ENCODE measurements around the gene SS18. TPM values are rescaled to one million over a fixed set of nuclear protein-coding genes. Genes with fewer than 3 reads are reported as not detected.
"Not testable (repeated sequence)": the region's sequence is repeated elsewhere in the genome, so short reads cannot be mapped to it uniquely, and the experiment has no call there.

The SS18 gene
- 90.5 and 147 TPM in 2 replicates for total RNA-seq (2014; rRNA removed; shearing (Covaris generic))

GRCh38 chr18:26090130-26091046 lies at the start of gene SS18:
SS18 (minus strand) TSS chr18:26090613; CDS start chr18:26090569, 44 bp downstream.
- Histone ChIP-seq H3K4me1 (replicated peaks) (peaks cover 18% of the 10 kb centered on the region), H3K27ac (peak within 1 kb of the TSS; percentile 94), H3K36me3 (peaks cover 36% of the 10 kb centered on the region), H3K27me3 (replicated peaks) (no peaks in the 10 kb centered on the region), H3K4me3 (peak within 1 kb of the TSS; percentile 89), H3K9me3 (replicated peaks) (no peaks in the 10 kb centered on the region)
- peak; percentile 95 to 96 for DNase-seq (ENCODE audit: low read depth in 1 of 2, low spot score in 2 of 2)

GRCh38 chr18:26135548-26135947 lies 45.1 kb upstream of the SS18 start:
- H3K27me3 ChIP-seq (replicated peaks) = no peaks in the 10 kb centered on the region

GRCh38 chr18:26134107-26134506 lies 43.7 kb upstream of the SS18 start:
- H3K4me1 ChIP-seq (replicated peaks) = no peaks in the 10 kb centered on the region
- no peak for DNase-seq (ENCODE audit: low read depth in 1 of 2, low spot score in 2 of 2)
- H3K4me3 ChIP-seq = no peak overlapping the region
- no peaks in the 10 kb centered on the region for H3K27me3 ChIP-seq (replicated peaks)
- H3K36me3 ChIP-seq = no peaks in the 10 kb centered on the region
- H3K27ac ChIP-seq = no peak overlapping the region
- no peaks in the 10 kb centered on the region for H3K9me3 ChIP-seq (replicated peaks)

More at GRCh38 chr18:26135548-26135947, 45.1 kb upstream of the SS18 start:
- Histone ChIP-seq H3K9me3 (replicated peaks) (no peaks in the 10 kb centered on the region), H3K27ac (no peak overlapping the region), H3K36me3 (no peaks in the 10 kb centered on the region), H3K4me1 (replicated peaks) (no peaks in the 10 kb centered on the region), H3K4me3 (no peak overlapping the region)
- DNase-seq (ENCODE audit: low read depth in 1 of 2, low spot score in 2 of 2) = no peak

GRCh38 chr18:26133652-26134051 lies 43.2 kb upstream of the SS18 start, which contains the start of gene PSMA8:
PSMA8 (plus strand) TSS chr18:26133869; CDS start chr18:26133966, 97 bp downstream.
- Histone ChIP-seq H3K36me3 (no peaks in the 10 kb centered on the region), H3K4me1 (replicated peaks) (no peaks in the 10 kb centered on the region), H3K27me3 (replicated peaks) (no peaks in the 10 kb centered on the region), H3K27ac (no peak within 1 kb of the TSS), H3K4me3 (no peak within 1 kb of the TSS), H3K9me3 (replicated peaks) (no peaks in the 10 kb centered on the region)
- DNase-seq (ENCODE audit: low read depth in 1 of 2, low spot score in 2 of 2) = no peak

- not testable (repeated sequence) for H3K4me3 ChIP-seq; H3K36me3 ChIP-seq; H3K4me1 ChIP-seq (replicated peaks); DNase-seq (ENCODE audit: low read depth in 1 of 2, low spot score in 2 of 2); H3K27ac ChIP-seq; H3K27me3 ChIP-seq (replicated peaks); H3K9me3 ChIP-seq (replicated peaks)
Observed at GRCh38 chr18:26128192-26128591, 37.8 kb upstream of the SS18 start.

- H3K9me3 ChIP-seq (replicated peaks) = no peaks in the 10 kb centered on the region
Observed at GRCh38 chr18:26127786-26128185, 37.4 kb upstream of the SS18 start.

GRCh38 chr18:26121994-26122393 lies 31.6 kb upstream of the SS18 start:
- H3K4me3 ChIP-seq; H3K27ac ChIP-seq; H3K27me3 ChIP-seq (replicated peaks); H3K4me1 ChIP-seq (replicated peaks); H3K9me3 ChIP-seq (replicated peaks); DNase-seq (ENCODE audit: low read depth in 1 of 2, low spot score in 2 of 2); H3K36me3 ChIP-seq: not testable (repeated sequence)

More at GRCh38 chr18:26127786-26128185, 37.4 kb upstream of the SS18 start:
- H3K36me3 ChIP-seq = no peaks in the 10 kb centered on the region
- H3K27ac ChIP-seq = no peak overlapping the region
- no peak for DNase-seq (ENCODE audit: low read depth in 1 of 2, low spot score in 2 of 2)
- H3K27me3 ChIP-seq (replicated peaks) = no peaks in the 10 kb centered on the region
- H3K4me3 ChIP-seq = no peak overlapping the region
- H3K4me1 ChIP-seq (replicated peaks) = no peaks in the 10 kb centered on the region

GRCh38 chr18:26121476-26121875 lies 31.1 kb upstream of the SS18 start:
- Histone ChIP-seq H3K9me3 (replicated peaks) (no peaks in the 10 kb centered on the region), H3K27me3 (replicated peaks) (no peaks in the 10 kb centered on the region), H3K36me3 (no peaks in the 10 kb centered on the region), H3K27ac (no peak overlapping the region), H3K4me3 (no peak overlapping the region), H3K4me1 (replicated peaks) (no peaks in the 10 kb centered on the region)
- DNase-seq (ENCODE audit: low read depth in 1 of 2, low spot score in 2 of 2) = no peak

- DNase-seq (ENCODE audit: low read depth in 1 of 2, low spot score in 2 of 2) = no peak
Observed at GRCh38 chr18:26119246-26119645, 28.8 kb upstream of the SS18 start.

GRCh38 chr18:26104035-26104434 lies 13.6 kb upstream of the SS18 start:
- no peak for DNase-seq (ENCODE audit: low read depth in 1 of 2, low spot score in 2 of 2)
- Histone ChIP-seq H3K9me3 (replicated peaks) (no peaks in the 10 kb centered on the region), H3K36me3 (no peaks in the 10 kb centered on the region), H3K4me3 (no peak overlapping the region), H3K27me3 (replicated peaks) (no peaks in the 10 kb centered on the region; the same call in 1 of the 2 replicates), H3K4me1 (replicated peaks) (no peaks in the 10 kb centered on the region), H3K27ac (no peak overlapping the region)

More at GRCh38 chr18:26119246-26119645, 28.8 kb upstream of the SS18 start:
- no peaks in the 10 kb centered on the region for H3K36me3 ChIP-seq
- H3K9me3 ChIP-seq (replicated peaks) = no peaks in the 10 kb centered on the region
- no peak overlapping the region for H3K27ac ChIP-seq
- H3K27me3 ChIP-seq (replicated peaks) = no peaks in the 10 kb centered on the region
- H3K4me3 ChIP-seq = no peak overlapping the region
- H3K4me1 ChIP-seq (replicated peaks) = no peaks in the 10 kb centered on the region

GRCh38 chr18:26103579-26103978 lies 13.2 kb upstream of the SS18 start:
- Histone ChIP-seq H3K27ac (no peak overlapping the region), H3K27me3 (replicated peaks) (no peaks in the 10 kb centered on the region; the same call in 1 of the 2 replicates), H3K36me3 (no peaks in the 10 kb centered on the region), H3K4me1 (replicated peaks) (no peaks in the 10 kb centered on the region), H3K9me3 (replicated peaks) (no peaks in the 10 kb centered on the region), H3K4me3 (no peak overlapping the region)
- no peak for DNase-seq (ENCODE audit: low read depth in 1 of 2, low spot score in 2 of 2)

- Histone ChIP-seq H3K4me1 (replicated peaks) (no peaks in the 10 kb centered on the region), H3K9me3 (replicated peaks) (no peaks in the 10 kb centered on the region; the same call in 1 of the 2 replicates)
Observed at GRCh38 chr18:26097563-26097962, 7.2 kb upstream of the SS18 start.

GRCh38 chr18:26096852-26097251 lies 6.4 kb upstream of the SS18 start:
- Histone ChIP-seq H3K9me3 (replicated peaks) (no peaks in the 10 kb centered on the region; the same call in 1 of the 2 replicates), H3K27me3 (replicated peaks) (no peaks in the 10 kb centered on the region), H3K4me3 (no peak overlapping the region), H3K27ac (no peak overlapping the region), H3K4me1 (replicated peaks) (no peaks in the 10 kb centered on the region), H3K36me3 (no peaks in the 10 kb centered on the region)
- no peak for DNase-seq (ENCODE audit: low read depth in 1 of 2, low spot score in 2 of 2)

More at GRCh38 chr18:26097563-26097962, 7.2 kb upstream of the SS18 start:
- Histone ChIP-seq H3K36me3 (no peaks in the 10 kb centered on the region), H3K4me3 (no peak overlapping the region), H3K27me3 (replicated peaks) (no peaks in the 10 kb centered on the region), H3K27ac (no peak overlapping the region)
- no peak for DNase-seq (ENCODE audit: low read depth in 1 of 2, low spot score in 2 of 2)

GRCh38 chr18:26091047-26091630 lies 726 bp upstream of the SS18 start:
- H3K4me1 ChIP-seq (replicated peaks) = peaks cover 18% of the 10 kb centered on the region
- H3K9me3 ChIP-seq (replicated peaks) = no peaks in the 10 kb centered on the region
- no peaks in the 10 kb centered on the region for H3K27me3 ChIP-seq (replicated peaks)
- peak overlapping the region; percentile 89 for H3K4me3 ChIP-seq
- no peak for DNase-seq (ENCODE audit: low read depth in 1 of 2, low spot score in 2 of 2)
- H3K27ac ChIP-seq = peak overlapping the region; percentile 94
- peaks cover 28% of the 10 kb centered on the region for H3K36me3 ChIP-seq
